GDM1 (cell line): ENCODE results near the gene HIRA.
"Not testable (repeated sequence)": the region's sequence is repeated elsewhere in the genome, so short reads cannot be mapped to it uniquely, and the experiment has no call there.

Source experiments
- DNase-seq: peaks from one replicate; lab custom pipeline; 2025; lab: John Stamatoyannopoulos, UW

HIRA gene

GRCh38 chr22:19463491-19464469 is 32.2 kb upstream of the HIRA start:
- DNase-seq = no peak

GRCh38 chr22:19463008-19463407 is 31.5 kb upstream of the HIRA start:
- no peak for DNase-seq

- no peak for DNase-seq
Measured at GRCh38 chr22:19461506-19461905, 30.0 kb upstream of the HIRA start.

- no peak for DNase-seq
Measured at GRCh38 chr22:19460036-19460435, 28.5 kb upstream of the HIRA start.

GRCh38 chr22:19457828-19458428 is 26.4 kb upstream of the HIRA start:
- DNase-seq = no peak

GRCh38 chr22:19456541-19456940 is 25.0 kb upstream of the HIRA start:
- no peak for DNase-seq

- DNase-seq = no peak
Measured at GRCh38 chr22:19455585-19456370, 24.2 kb upstream of the HIRA start.

- DNase-seq = no peak
Measured at GRCh38 chr22:19455033-19455432, 23.5 kb upstream of the HIRA start.

- no peak for DNase-seq
Measured at GRCh38 chr22:19454156-19454555, 22.6 kb upstream of the HIRA start.

GRCh38 chr22:19453718-19454117 is 22.2 kb upstream of the HIRA start:
- DNase-seq = no peak

GRCh38 chr22:19451570-19451969 is 20.0 kb upstream of the HIRA start:
- no peak for DNase-seq

- DNase-seq = no peak
Measured at GRCh38 chr22:19450363-19451175, 19.0 kb upstream of the HIRA start.

- DNase-seq = no peak
Measured at GRCh38 chr22:19449422-19449767, 17.9 kb upstream of the HIRA start.

- no peak for DNase-seq
Measured at GRCh38 chr22:19448739-19449421, 17.3 kb upstream of the HIRA start.

GRCh38 chr22:19448076-19448607 is 16.6 kb upstream of the HIRA start:
- DNase-seq = no peak

- peak; percentile 87 for DNase-seq
Measured at GRCh38 chr22:19447330-19448075, 16.0 kb upstream of the HIRA start, which contains the start of gene C22orf39. Gene C22orf39 (minus strand): TSS chr22:19447711. CDS start chr22:19447688, 23 bp downstream.

GRCh38 chr22:19446603-19447329 is 15.2 kb upstream of the HIRA start:
- DNase-seq = no peak

- not testable (repeated sequence) for DNase-seq
Measured at GRCh38 chr22:19445279-19445982, 13.9 kb upstream of the HIRA start.
